HEK293T (cell line): ENCODE measurements around the gene PRIM1.
"Not testable (repeated sequence)": the region's sequence is repeated elsewhere in the genome, so short reads cannot be mapped to it uniquely, and the experiment has no call there.

Experiments
- ARNT ChIP-seq: fragments of 450-650 bp; IDR thresholded peaks from 2 replicates; pipeline ENCODE4 v1.6.1; 2017; ENCODE audit warnings: mild to moderate bottlenecking
- BHLHE40 ChIP-seq: fragments of 450-650 bp; IDR thresholded peaks from 2 replicates; pipeline ENCODE4 v1.6.1; 2016; ENCODE audit warnings: mild to moderate bottlenecking, moderate library complexity, borderline replicate concordance
- CTBP1 ChIP-seq: fragments of 450-650 bp; IDR thresholded peaks from 2 replicates; pipeline ENCODE4 v1.6.1; 2016; ENCODE audit warnings: borderline replicate concordance
- FOXK2 ChIP-seq: fragments of 450-650 bp; IDR thresholded peaks from 2 replicates; pipeline ENCODE4 v1.6.1; 2016; ENCODE audit warnings: mild to moderate bottlenecking
- FOXM1 ChIP-seq: fragments of 450-650 bp; IDR thresholded peaks from 2 replicates; pipeline ENCODE4 v1.6.1; 2017; ENCODE audit warnings: mild to moderate bottlenecking, borderline replicate concordance
- HDGF ChIP-seq: fragments of 450-650 bp; IDR thresholded peaks from 2 replicates; pipeline ENCODE4 v1.6.1; 2017; ENCODE audit warnings: antibody characterized with exemption, borderline replicate concordance
- NFRKB ChIP-seq: fragments of 450-650 bp; IDR thresholded peaks from 2 replicates; pipeline ENCODE4 v1.6.1; 2016; ENCODE audit warnings: mild to moderate bottlenecking, moderate library complexity
- SP1 ChIP-seq: fragments of 450-650 bp; IDR thresholded peaks from 2 replicates; pipeline ENCODE4 v1.6.1; 2017
- SUZ12 ChIP-seq: fragments of 450-650 bp; IDR thresholded peaks from 2 replicates; pipeline ENCODE4 v1.6.1; 2016; ENCODE audit warnings: mild to moderate bottlenecking
- TARDBP ChIP-seq: fragments of 450-650 bp; IDR thresholded peaks from 2 replicates; pipeline ENCODE4 v1.6.1; 2016
- ZNF384 ChIP-seq: fragments of 450-650 bp; IDR thresholded peaks from 2 replicates; pipeline ENCODE4 v1.6.1; 2016

DNA sequence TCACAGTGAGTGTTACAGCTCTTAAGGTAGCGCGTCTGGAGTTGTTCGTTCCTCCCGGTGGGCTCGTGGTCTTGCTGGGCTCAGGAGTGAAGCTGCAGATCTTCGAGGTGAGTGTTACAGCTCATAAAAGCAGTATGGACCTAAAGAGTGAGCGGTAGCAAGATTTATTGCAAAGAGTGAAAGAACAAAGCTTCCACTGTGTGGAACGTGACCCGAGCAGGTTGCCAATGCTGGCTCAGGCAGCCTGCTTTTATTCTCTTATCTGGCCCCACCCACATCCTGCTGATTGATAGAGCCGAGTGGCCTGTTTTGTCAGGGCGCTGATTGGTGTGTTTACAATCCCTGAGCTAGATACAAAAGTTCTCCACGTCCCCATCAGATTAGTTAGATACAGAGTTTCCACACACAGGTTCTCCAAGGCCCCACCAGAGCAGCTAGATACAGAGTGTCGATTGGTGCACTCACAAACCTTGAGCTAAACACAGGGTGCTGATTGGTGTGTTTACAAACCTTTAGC lies 43.0 kb upstream of the PRIM1 start:
- TF ChIP-seq TARDBP, HDGF, FOXM1, BHLHE40, SUZ12, ZNF384, CTBP1, NFRKB, FOXK2, ARNT, SP1: not testable (repeated sequence)
